ENCODE measurements around the gene MTHFD2.
"Not testable (repeated sequence)": the region's sequence is repeated elsewhere in the genome, so short reads cannot be mapped to it uniquely, and the experiment has no call there.

MTHFD2 gene

DNA sequence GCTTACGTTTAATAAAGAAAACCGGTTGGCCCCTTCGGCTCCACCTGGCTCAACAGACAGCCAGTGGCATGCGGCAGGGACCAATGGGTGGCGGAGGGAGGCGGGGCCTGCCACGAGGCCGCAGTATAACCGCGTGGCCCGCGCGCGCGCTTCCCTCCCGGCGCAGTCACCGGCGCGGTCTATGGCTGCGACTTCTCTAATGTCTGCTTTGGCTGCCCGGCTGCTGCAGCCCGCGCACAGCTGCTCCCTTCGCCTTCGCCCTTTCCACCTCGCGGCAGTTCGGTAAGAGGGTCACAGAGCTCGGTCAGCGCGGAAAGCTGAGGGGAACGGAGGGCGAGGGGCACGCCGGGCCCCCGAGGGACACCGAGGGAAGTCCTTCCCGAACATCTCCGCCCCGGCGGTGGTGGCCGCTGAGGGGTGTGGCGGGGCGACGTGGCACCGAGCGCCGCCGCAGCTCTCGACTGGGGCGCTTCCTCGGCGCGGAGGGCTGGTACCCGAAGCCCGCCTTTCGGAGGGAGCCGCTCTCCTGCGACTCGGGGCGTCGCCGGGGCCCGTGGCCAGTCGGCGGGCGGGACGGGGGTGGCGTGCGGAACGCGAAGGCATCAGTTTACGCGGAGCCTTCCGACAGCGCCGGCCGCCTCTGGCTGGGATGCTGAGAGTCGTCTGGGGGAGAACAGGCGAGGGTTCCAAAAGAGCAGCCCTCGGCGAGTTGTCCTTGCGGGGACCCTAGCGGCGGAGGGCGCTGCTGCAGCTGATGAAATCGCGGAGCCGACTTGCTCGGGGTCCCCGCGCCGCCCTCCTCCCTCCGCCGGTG, at the start of gene MTHFD2:
Gene MTHFD2, plus strand, starts transcription at position 155 of the 814 bp plus-strand sequence. Its CDS starts 27 bp downstream, at position 182.
- DNase-seq = peak; percentile 88

DNA sequence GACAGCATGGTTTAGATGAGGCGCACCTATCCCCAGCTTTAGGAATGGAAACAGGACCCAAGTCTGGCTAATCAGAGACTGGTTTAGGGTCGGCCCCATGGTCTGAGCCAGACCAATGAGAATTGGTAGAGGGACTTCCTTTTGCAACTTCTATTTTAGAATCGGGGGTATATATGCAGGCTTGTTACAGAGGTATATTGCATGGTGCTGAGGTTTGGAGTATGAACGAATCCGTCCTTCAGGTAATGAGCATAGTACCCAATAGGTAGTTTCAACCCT, 49.2 kb upstream of the MTHFD2 start:
- no peak for DNase-seq

DNA sequence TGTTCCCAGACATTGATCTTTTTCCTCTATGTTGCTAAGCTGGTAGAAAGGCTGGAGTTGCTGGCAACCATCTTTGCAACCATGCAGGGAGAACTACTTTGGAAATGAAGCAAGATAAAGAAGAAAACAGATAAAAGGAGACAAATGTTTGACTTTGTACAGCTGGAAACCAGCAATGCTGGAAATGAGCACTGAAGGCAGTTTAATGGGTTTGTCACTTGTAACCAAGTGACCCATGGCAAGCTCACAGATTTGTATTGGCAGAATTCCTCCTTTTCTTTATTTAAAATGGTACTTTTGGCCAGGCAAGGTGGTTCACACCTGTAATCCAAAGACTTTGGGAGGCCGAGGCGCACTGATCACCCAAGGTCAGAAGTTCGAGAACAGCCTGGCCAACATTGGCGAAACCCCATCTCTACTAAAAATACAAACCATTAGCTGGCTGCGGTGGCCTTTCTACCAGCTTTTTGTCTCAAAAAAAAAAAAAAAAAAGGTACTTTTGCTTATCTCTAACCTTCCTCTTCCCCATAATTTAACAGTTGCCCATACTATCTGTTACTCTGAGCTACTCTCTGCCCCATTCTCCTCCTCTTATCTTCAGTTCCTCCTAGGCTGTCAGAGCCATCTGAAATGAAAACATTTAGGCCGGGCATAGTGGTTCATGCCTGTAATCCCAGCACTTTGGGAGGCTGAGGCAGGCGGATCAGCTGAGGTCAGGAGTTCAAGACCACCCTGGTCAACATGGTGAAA, 48.7 kb upstream of the MTHFD2 start:
- no peak for DNase-seq

DNA sequence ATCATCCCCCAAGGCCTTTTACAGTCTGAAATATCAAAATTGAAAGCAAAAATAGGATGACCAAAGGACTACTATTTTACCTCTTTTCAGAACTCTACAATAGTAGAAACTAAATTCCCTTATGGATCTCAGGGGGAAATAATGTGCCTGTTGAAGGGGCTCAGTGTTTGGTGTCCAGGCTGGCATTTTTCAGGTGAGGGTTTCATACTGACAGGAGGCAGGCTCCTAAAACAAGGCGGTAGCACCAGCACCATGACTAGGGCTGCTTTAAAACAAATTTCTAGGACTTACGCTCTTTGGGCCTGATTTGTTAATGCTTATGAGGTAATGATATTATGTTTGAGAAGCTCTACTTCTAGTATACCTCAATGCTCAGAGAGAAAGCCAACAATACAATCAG, 45.5 kb upstream of the MTHFD2 start:
- no peak for DNase-seq

DNA sequence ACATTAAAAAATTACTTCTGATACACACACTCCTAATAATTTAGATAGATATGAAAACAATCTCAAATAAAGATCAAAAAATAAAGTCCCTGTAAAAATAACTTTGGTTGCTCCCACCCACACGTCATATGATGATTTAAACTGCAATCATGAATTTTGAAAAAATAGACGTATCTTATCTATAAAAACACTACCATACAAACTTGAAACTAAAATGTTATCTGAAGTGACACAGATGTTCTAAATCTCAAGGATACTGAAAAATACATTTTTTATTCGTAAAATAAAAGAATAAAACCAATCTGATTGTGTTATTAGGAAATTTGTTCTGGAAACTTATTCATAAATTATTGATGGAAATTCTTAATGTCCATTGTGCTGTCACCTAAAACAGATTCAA, 42.6 kb upstream of the MTHFD2 start:
- no peak for DNase-seq

DNA sequence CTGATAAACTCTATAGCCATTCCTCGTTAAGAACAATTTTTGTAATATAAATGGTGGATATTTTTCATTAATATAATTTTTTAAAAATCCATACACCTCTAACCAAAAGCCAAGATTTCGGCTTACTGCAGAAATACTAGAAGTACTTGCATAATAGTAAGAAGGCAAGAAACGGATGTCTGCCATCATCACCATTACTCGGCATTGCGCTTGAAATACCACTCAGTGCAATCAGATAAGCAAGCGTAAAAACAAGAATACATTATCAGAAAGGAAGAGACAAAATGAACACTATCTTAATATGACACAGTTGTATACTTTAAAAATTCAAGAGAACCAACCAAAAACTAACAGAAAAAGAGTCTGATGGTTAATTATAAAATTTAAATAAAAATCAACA, 35.5 kb upstream of the MTHFD2 start:
- no peak for DNase-seq

DNA sequence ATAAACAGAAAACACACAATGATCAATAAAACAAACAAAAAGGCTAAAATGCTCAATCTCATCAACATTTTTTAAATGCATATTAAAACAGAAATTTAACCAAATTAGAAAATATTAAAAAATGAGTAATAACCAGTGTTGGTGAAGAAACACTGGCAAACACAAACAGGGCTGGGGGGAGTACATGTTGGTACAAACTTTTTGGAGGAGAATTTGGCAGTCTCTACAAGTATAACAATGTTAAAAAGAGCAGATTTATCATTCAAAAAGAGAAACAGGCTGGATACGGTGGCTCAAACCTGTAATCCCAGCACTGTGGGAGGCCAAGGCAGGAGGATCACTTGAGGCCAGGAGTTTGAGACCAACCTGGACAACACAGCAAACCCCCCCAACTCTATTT, 33.7 kb upstream of the MTHFD2 start:
- no peak for DNase-seq

DNA sequence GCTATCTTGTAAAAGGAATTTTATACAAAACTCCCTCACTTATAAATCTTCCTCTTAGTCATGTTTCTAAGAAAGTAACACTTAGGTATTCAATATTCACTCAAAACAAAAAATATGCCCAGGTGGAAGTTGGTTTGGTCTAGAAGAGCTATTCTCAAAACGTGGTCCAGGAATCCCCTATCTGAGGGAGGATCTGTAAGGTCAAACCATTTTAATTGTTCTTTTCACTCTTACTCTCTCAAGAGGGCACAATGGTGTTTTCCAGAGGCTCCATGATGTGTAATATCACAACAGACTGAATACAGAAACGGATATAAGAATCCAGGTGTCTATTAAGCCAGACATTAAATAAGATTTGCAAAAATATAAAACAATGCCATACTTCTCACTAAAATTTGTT, 29.7 kb upstream of the MTHFD2 start:
- no peak for DNase-seq

DNA sequence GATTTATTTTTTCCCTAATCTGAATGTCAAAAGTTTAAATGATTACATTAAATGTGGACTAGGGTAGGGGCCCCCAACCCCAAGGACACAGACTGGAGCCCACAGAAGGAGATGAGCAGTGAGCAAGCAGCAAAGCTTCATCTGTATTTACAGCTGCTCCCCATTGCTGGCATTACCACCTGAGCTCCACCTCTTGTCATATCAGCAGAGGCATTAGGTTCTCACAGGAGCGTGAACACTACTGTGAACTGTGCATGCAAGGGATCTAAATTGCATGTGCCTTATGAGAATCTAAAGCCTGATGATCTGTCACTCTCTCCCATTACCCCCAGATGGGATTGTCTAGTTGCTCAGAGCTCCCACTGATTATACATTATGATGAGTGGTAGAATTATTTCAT, 23.5 kb upstream of the MTHFD2 start:
- no peak for DNase-seq

DNA sequence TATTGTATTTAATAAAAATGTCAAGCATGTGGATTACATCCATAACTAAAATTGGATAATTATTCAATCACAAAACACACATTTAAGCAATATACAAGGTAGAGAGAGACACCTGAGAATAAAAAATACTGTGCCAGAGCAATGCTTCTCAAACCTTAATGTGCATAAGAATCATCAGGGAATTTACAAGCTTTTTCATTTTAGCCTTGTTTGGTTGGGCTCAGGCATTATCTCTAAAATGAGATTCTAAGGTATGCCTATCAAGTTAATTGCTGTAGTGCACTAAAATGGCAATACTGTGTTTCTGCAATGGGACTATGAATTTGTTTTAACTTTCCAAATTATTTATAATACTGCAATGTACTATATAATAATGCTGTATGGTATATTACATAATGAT, 20.7 kb upstream of the MTHFD2 start:
- DNase-seq = no peak

DNA sequence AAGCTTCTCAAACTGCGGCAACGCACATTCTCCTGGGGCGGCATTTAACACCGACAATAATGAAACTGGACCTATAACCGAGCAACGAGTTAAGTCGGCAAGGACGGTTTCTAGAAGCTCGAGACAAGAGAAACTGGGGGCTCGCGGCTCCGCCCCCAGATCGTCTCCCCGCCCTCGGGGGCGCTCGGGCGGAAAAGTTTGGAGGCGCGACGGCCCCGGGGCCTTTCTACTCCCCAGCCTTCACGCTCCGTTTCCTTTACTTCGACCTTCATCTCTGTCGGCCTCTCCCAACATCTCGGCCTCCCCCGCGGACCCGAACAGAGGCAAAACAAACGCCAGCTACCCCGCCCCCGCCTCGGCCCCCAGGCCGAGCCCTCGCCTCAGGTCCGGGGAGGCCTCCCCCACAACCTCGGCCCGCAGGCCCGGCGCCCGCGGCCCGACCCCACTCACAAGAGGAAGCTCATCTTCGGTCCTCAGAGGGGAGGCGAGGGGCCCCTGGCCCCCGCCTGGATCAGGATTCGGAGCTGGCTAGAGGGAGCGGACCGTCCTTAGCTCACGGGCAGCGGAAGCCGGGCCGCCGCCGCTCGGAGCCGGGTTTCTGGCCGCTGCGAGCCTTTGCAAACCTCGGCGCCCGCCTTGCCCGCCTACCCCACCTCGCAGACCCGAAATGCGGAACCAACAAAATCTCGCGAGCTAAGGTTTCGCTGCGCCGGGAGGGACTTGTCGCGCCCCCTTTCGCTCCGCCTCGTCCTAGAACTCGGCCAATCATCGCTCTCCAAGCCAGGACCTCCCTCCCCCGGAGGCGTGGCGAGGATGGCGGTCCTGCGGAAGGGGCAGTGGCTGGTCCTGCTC, 20.0 kb upstream of the MTHFD2 start, which contains the start of gene MOB1A:
Gene MOB1A, minus strand, starts transcription at position 669 of the 852 bp plus-strand sequence. Its CDS starts 205 bp downstream, at position 464.
- peak; percentile 98 for DNase-seq

DNA sequence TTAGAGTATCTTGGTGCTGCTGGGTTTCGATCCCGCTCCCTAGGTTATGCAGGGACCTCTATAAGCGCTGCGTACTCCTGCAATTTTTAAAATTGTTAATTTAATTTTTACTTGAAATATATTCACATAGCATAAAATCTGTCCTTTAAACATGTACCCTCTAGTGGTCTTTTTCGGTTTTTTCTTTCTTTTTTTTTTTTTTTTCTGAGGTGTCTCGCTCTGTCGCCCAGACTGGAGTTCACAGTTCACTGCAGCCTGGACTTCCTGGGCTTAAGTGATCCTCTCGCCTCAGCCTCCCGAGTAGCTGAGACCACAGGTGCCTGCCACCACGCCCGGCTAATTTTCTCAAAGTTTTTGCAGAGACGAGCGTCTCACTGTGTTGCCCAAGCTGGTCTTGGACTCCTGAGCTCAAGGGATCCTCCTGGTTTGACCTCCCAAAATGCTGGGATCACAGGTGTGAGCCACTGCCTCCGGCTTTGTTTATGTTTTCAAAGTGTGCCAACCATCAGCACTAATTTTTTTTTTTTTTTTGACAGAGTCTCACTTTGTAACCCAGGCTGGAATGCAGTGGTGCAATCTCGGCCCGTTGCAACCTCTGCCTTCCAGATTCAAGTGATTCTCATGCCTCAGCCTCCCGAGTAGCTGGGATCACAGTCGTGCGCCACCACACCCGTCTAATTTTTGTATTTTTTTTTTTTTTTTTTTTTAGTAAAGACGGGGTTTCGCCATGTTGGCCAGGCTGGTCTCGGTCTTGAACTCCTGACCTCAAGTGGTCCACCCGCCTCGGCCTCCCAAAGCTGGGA, 19.2 kb upstream of the MTHFD2 start:
- no peak for DNase-seq

DNA sequence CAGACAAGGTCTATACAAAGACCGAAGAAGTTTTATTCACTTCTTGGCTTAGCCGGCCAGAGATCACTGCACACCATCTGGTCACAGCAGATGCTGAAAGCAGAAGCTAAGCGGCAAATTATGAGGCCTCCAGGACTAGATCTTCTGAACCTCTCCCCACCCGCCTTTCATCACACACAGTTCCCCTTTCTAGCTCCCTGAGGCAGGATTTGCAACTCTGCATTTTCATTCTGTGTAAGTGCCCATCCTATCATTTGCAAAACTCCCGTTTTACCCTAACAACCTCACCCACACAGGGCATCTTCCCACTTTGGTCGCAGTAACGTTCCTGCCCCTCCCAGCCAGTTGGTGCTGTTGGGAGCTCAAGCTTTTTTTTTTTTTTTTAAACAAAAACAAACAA, 16.7 kb upstream of the MTHFD2 start:
- no peak for DNase-seq

DNA sequence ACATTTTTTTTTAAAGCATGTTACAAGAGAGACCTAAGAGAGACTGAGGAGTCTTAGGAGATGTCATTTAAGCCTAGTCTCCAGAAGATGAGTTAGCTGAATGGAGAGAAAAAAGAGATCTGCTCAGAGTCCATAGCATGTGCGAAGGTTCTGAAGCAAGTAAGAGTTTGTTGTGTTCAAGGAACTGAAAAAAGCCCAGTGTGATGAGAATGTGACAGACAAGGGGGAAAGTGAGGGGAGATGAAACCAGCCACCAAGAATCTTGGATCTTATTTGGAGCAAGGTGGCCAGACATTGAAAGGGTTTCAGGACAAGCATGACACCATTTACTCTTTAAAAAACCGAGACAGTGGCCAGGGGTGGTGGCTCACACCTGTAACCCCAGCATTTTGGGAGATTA, 14.5 kb upstream of the MTHFD2 start:
- DNase-seq = no peak

DNA sequence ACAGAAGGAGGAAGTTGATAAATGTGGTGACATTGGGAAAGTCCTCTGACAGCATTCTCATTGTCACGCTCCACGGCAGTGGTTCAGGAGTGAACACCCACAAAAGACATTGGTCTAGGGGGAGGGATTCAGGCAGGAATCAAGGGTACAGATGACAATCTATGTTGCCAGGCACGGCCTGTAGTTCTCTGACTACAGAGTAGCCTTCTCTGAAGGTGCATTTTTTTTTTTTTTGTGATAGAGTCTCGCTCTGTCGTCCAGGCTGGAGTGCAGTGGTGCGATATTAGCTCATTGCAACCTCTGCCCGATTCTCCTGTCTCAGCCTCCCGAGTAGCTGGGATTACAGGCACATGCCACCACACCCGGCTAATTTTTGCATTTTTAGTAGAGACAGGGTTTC, 12.4 kb upstream of the MTHFD2 start:
- DNase-seq = no peak

DNA sequence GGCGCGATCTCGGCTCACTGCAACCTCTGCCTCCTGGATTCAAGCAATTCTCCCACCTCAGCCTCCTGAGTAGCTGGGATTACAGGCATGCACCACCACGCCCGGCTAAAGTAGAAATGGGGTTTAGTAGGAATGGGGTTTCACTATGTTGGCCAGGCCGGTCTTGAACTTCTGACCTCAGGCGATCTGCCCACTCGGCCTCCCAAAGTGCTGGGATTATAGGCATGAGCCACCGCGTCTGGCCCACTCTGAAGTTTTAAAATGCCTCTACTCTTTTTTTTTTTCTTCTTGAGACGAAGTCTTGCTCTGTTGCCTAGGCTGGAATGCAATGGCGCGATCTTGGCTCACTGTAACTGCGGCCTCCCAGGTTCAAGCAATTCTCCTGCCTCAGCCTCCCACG, 11.7 kb upstream of the MTHFD2 start:
- not testable (repeated sequence) for DNase-seq

DNA sequence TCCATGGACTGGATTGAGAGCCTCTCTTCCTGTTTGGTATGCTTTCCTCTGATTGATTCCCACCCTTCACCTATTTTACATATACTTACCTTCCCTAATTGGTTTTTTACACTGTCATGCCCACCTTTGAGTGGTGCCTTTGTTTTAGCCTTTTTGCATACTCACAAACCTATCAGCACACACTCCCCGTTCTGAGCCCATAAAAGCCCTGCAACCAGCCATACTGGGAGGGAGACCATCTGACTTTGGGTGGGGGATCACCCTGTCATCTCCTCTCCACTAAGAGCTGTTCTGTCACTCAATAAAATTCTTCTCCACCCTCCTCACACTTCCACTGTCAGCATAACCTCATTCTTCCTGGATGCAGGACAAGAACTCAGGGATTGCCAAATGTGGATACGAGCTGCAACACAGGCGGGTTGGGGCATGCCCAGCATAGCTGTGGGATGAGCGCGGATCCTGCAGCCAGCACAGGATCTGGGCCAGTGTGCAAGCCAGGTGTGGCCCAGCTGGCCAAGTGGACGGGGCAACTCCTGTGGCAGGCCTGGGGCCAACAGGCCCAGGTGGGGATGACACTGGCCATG, 10.3 kb upstream of the MTHFD2 start:
- no peak for DNase-seq

DNA sequence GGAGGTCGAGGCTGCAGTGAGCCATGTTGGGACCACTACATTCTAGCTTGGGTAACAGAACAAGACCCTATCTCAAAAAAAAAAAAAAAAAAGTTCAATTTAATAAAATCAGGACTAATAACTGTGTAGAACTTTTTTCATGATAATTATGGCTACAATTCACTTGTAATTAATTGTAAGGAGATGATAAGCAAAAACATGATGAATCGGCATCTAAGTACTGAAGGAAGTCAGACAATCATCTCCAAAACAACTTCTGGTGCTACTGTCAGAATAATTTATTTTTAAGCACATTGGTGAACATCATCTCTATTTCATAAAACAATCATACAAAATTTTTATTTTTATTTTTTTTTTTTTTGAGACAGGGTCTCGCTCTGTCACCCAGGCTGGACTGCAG, 9.7 kb upstream of the MTHFD2 start:
- DNase-seq = no peak

DNA sequence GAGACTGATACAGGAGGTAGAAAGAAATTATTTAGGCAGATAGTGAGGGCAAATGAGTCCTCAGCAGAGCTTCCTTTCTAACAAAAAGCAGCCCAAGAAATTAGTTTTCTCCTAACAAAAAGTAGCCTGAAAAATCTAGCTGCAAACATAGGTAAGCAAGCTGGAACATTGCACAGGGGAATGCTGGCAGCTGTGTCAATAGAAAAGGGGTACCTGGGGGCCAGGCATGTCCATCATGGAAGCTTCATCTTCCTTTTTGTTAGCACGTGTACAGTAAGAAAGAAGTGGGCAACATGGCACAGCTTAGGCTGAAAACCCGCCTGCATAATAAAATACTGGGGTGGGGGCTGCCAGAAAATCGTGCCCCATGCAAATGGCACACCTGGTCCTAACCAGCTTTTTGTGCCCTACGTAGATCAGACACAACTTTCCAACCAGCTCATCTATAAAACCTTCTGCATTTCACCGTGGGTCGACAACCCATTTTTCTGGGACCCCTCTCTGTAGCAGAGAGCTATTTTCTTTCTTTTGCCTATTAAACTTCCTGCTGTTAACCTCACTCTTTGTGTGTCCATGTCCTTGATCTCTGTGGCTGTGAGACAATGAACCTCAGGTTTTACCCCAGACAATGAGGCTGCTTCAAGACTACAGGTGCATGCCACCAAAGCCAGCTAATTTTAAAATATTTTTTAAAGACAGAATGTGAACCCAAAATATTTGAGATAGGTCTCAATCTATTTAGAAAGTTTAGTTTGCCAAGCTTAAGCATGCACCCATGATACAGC, 6.6 kb upstream of the MTHFD2 start:
- DNase-seq = no peak

DNA sequence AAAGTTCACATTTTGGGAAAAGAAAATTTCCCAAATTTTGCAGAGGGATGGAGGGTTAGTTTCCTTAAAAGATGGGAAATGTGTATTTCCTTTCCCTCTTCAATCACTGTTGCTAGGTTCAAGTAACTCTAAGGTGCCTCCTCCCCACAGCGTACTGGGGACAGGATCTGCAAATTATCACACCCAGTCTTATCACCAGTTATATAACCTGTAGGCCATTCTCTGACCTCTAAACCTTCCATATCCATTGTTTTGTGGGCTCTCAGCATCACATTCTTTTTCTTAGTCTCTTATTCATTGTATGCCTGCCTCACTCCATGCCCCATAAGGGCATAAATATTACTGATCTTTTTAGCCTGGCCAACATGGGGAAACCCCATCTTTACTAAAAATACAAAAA, 3.6 kb upstream of the MTHFD2 start:
- DNase-seq = no peak

DNA sequence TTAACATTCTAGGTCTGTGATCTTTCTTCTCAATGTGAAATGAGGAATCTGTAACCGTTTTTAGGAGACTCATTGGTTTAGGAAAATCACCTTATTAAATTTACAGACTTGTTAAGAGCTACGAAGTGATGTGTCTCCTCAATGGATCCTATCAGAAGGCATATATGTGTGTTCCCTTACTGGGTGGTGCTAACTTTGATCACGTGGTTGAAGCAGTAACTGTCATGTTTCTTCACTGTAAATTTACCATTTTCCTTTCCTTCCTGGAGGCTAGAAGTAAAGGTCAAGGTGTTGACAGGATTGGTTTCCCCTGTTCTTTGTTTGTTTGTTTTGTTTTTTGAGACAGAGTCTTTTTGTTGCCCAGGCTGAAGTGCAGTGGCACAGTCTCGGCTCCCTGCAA, 1.4 kb upstream of the MTHFD2 start:
- no peak for DNase-seq
